Measurements from ENCODE around the gene TBC1D1.

Gene TBC1D1

GRCh38 chr4:38007645-38008044 is 116.8 kb downstream of the TBC1D1 start:
- no peak for DNase-seq (ENCODE audit: low read depth)
- no peak for TF ChIP-seq CTCF (IDR thresholded peaks at IDR 0.05; ENCODE audit: insufficient read depth, low read depth, low read length, missing control alignments)
- no peak overlapping the region for H3K4me3 ChIP-seq (ENCODE audit: low read length)

- no peak for TF ChIP-seq CTCF (IDR thresholded peaks at IDR 0.05; ENCODE audit: insufficient read depth, low read depth, low read length, missing control alignments)
- DNase-seq (ENCODE audit: low read depth), result no peak
- no peak overlapping the region for H3K4me3 ChIP-seq (ENCODE audit: low read length)
Measured at GRCh38 chr4:38008571-38009021, 117.7 kb downstream of the TBC1D1 start.

DNA sequence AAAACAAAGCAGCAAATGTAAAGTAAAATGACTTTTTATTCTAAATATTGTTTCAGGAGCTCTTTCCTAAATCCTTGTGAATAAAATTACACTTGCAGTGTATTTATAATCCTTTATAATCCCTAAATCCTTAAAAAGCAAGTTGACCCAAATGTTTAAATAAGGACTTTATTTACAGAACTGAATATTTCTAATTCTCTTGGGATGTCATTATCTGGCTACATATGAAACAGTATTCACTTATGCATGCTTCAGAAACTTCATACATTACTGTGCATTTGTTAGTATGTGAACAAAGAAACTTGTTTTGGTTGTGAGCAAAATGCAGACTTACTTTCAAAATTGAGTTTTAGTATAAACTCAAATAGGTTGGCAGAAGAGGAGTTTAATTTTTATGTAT is 118.5 kb downstream of the TBC1D1 start:
- TF ChIP-seq CTCF (IDR thresholded peaks at IDR 0.05; ENCODE audit: insufficient read depth, low read depth, low read length, missing control alignments), result no peak
- H3K4me3 ChIP-seq (ENCODE audit: low read length), result no peak overlapping the region
- DNase-seq (ENCODE audit: low read depth), result no peak

DNA sequence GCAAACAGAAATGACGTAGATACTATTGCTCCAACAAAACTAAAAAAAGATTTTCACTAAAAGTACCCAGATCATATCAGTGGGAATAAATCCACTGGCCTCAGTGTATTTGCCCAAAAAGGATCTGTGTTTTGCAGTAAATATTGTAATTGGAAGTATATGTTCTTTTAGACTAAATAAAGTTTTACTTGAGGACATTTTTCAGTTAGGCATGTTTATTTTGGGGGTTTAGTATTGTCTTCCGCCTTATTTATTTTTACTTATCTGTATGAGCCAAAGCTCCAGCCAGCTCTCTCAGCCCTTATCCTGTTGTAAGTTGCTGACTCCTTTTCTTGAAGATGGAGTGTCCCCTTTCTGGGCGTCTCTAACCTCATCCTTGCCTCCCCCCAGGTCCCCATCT is 119.1 kb downstream of the TBC1D1 start:
- no peak for TF ChIP-seq CTCF (IDR thresholded peaks at IDR 0.05; ENCODE audit: insufficient read depth, low read depth, low read length, missing control alignments)
- DNase-seq (ENCODE audit: low read depth), result no peak
- H3K4me3 ChIP-seq (ENCODE audit: low read length), result no peak overlapping the region

GRCh38 chr4:38011511-38012162 is 120.8 kb downstream of the TBC1D1 start:
- DNase-seq (ENCODE audit: low read depth), result no peak
- H3K4me3 ChIP-seq (ENCODE audit: low read length), result no peak overlapping the region
- no peak for TF ChIP-seq CTCF (IDR thresholded peaks at IDR 0.05; ENCODE audit: insufficient read depth, low read depth, low read length, missing control alignments)

DNA sequence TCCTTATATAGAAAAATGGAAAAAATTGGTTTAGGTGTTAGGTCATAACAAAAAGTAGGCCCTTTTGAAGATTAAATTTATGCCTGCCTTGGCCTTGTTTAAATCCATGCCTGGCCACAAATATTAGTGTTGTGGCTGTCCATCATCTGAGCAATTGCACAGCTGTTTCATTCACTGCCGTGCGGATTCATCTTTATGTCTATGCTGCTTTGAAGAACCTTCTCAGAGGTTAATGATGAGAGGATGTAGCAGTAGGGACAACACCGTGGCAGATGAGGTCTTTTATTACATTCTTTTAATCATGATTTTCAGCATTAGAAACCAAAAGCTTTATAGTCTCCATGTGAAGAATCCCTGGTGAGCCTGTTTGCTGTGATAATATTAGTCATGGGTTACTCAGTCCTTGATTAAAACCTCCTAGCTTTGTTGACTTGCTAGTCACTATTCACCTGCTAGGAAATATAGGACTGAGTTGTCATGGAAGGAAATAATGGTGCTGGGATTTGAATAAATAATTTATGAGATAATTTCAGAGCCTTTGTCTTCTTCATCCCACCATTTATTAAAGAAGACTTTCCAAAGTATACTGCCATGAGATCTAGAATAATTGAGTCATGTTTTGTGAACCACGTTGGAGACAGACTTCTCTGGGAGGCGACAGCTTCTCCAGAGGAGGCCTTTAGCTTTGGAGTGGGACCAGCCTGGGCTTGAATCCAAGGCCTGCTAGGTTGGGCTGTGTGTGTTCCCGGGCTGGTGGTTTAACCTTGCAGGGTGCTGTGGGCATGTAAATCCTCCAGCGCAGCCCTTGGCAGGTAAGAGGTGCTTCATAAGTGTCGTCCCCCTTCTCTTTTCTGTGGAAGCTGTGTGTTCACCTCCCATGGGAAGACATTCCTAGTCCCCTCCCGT is 122.8 kb downstream of the TBC1D1 start:
- TF ChIP-seq CTCF (IDR thresholded peaks at IDR 0.05; ENCODE audit: insufficient read depth, low read depth, low read length, missing control alignments), result no peak
- peak; percentile 54 for DNase-seq (ENCODE audit: low read depth)
- H3K4me3 ChIP-seq (ENCODE audit: low read length), result no peak overlapping the region
